H1 (cell line): Measurements from ENCODE around the gene ERLIN1. TPM values are rescaled to one million over a fixed set of nuclear protein-coding genes. Genes with fewer than 3 reads are reported as not detected.

ENCODE experiments used
- CTCF ChIA-PET: fragments of 300-600 bp; sonication (Branson Sonifier 250); formaldehyde crosslinking; loops from one replicate; lab custom pipeline; 2021; ENCODE audit not compliant: partially characterized antibody; lab: Charles Lee
- POLR2A ChIA-PET: fragments of 300-600 bp; sonication (Branson Sonifier 250); formaldehyde crosslinking; loops from one replicate; lab custom pipeline; 2021; ENCODE audit warnings: inconsistent platforms; ENCODE audit not compliant: partially characterized antibody; lab: Charles Lee
- DNase-seq, 2 experiments: peaks; one replicate each; pipeline versions ENCODE4 v3.0.0 to v3.0.0-alpha.2; 2010 to 2022; ENCODE audit warnings: low spot score in 2 of 2, low read depth in 1 of 2, mixed read lengths in 1 of 2
- FAIRE-seq: peaks from 2 replicates; lab custom pipeline; 2011; peaks lifted over from hg19 to GRCh38; lab: Jason Lieb, UNC
- H2AFZ ChIP-seq: 2 replicates; pipeline ENCODE4 v1.8.1; 2012; ENCODE audit warnings: low read length, inconsistent platforms
- H2AK5ac ChIP-seq: 2 replicates; pipeline ENCODE4 v1.6.1; 2013; ENCODE audit warnings: low read depth, low read length
- H2BK120ac ChIP-seq: replicated peaks from 2 replicates; pipeline ENCODE3; 2013; ENCODE audit warnings: low read depth, low read length, inconsistent platforms
- H2BK12ac ChIP-seq: 2 replicates; pipeline ENCODE4 v1.6.1; 2013; ENCODE audit warnings: low read depth, low read length
- H2BK15ac ChIP-seq: 2 replicates; pipeline ENCODE4 v1.6.1; 2013; ENCODE audit warnings: low read length
- H2BK20ac ChIP-seq: 2 replicates; pipeline ENCODE4 v1.6.1; 2013; ENCODE audit warnings: low read length
- H2BK5ac ChIP-seq: 2 replicates; pipeline ENCODE4 v1.6.1; 2013; ENCODE audit warnings: low read depth, low read length
- H3K14ac ChIP-seq: 2 replicates; pipeline ENCODE4 v1.6.1; 2013; ENCODE audit warnings: inconsistent platforms; ENCODE audit not compliant: insufficient read length
- H3K18ac ChIP-seq: 2 replicates; pipeline ENCODE4 v1.6.1; 2013; ENCODE audit warnings: low read length; ENCODE audit errors: extremely low read depth
- H3K23ac ChIP-seq: 2 replicates; pipeline ENCODE4 v1.6.1; 2013; ENCODE audit warnings: inconsistent platforms; ENCODE audit not compliant: insufficient read length
- H3K23me2 ChIP-seq: 2 replicates; pipeline ENCODE4 v1.6.1; 2013; ENCODE audit warnings: low read depth, low read length
- H3K27ac ChIP-seq: 2 replicates; pipeline ENCODE4 v1.6.1; 2011; ENCODE audit warnings: low read depth, low read length, inconsistent platforms
- H3K27me3 ChIP-seq, 4 experiments: replicated peaks in 1 of 4; 1 replicate in 1 of 4; 2 replicates in 3 of 4; pipeline versions ENCODE4 v1.6.1 to v1.8.1; 2011 to 2013; ENCODE audit warnings: low read length in 3 of 4, mild to moderate bottlenecking in 3 of 4, inconsistent platforms in 2 of 4, mixed read lengths in 2 of 4, moderate library complexity in 1 of 4; ENCODE audit not compliant: control insufficient read depth in 3 of 4, insufficient read depth in 3 of 4; ENCODE audit errors: extremely low read depth in 1 of 4
- H3K36me3 ChIP-seq, 4 experiments: 2 replicates each; pipeline versions ENCODE4 v1.6.1 to v1.8.1; 2011 to 2013; ENCODE audit warnings: mild to moderate bottlenecking in 4 of 4, low read length in 3 of 4, moderate library complexity in 2 of 4, control low read depth in 1 of 4, inconsistent platforms in 1 of 4; ENCODE audit not compliant: insufficient read depth in 4 of 4, control insufficient read depth in 2 of 4
- H3K4ac ChIP-seq: replicated peaks from 2 replicates; pipeline ENCODE3; 2013; ENCODE audit warnings: low read length, low read depth, mixed read lengths, inconsistent platforms; ENCODE audit not compliant: insufficient read length
- H3K4me1 ChIP-seq, 4 experiments: replicated peaks in 1 of 4; 1 replicate in 1 of 4; 2 replicates in 3 of 4; pipeline versions ENCODE4 v1.6.1 to v1.8.1; 2011 to 2013; ENCODE audit warnings: low read length in 3 of 4, inconsistent platforms in 2 of 4, mixed read lengths in 1 of 4; ENCODE audit not compliant: insufficient read depth in 4 of 4, control insufficient read depth in 3 of 4
- H3K4me2 ChIP-seq, 2 experiments: 2 replicates each; pipeline versions ENCODE4 v1.6.1 to v1.8.1; 2011 to 2013; ENCODE audit warnings: low read depth in 2 of 2, low read length in 2 of 2, control low read depth in 1 of 2, inconsistent platforms in 1 of 2, mild to moderate bottlenecking in 1 of 2; ENCODE audit not compliant: insufficient read depth in 1 of 2
- H3K4me3 ChIP-seq, 4 experiments: fragments of 200-600, 300-600 bp in 1 of 4; sonication (generic), shearing (Covaris generic), sonication (Bioruptor Twin) in 1 of 4; 2 replicates each; pipeline versions ENCODE4 v1.5.1 to v1.8.1; 2011 to 2016; ENCODE audit warnings: low read length in 4 of 4, low read depth in 3 of 4, control low read depth in 2 of 4, inconsistent platforms in 2 of 4, mild to moderate bottlenecking in 2 of 4, mixed read lengths in 1 of 4, moderate library complexity in 1 of 4; ENCODE audit not compliant: insufficient read depth in 2 of 4; ENCODE audit errors: extremely low read depth in 1 of 4
- H3K56ac ChIP-seq: replicated peaks from 2 replicates; pipeline ENCODE3; 2013; ENCODE audit warnings: low read depth, mild to moderate bottlenecking, mixed read lengths, low read length, inconsistent platforms; ENCODE audit not compliant: insufficient read length
- H3K79me1 ChIP-seq: 2 replicates; pipeline ENCODE4 v1.6.1; 2013; ENCODE audit warnings: low read depth, low read length, control low read depth
- H3K79me2 ChIP-seq, 2 experiments: 2 replicates each; pipeline versions ENCODE4 v1.6.1 to v1.8.1; 2012 to 2013; ENCODE audit warnings: low read length in 2 of 2, mild to moderate bottlenecking in 2 of 2, inconsistent platforms in 1 of 2; ENCODE audit not compliant: insufficient read depth in 2 of 2, control insufficient read depth in 1 of 2
- H3K9ac ChIP-seq, 4 experiments: replicated peaks in 1 of 4; 1 replicate in 1 of 4; 2 replicates in 3 of 4; pipeline versions ENCODE4 v1.6.1 to v1.8.1; 2011 to 2013; ENCODE audit warnings: low read depth in 3 of 4, low read length in 3 of 4, control low read depth in 2 of 4, mild to moderate bottlenecking in 2 of 4, moderate library complexity in 2 of 4, inconsistent platforms in 1 of 4; ENCODE audit errors: extremely low read depth in 1 of 4
- H3K9me3 ChIP-seq, 2 experiments: 2 replicates each; pipeline versions ENCODE4 v1.6.1 to v1.8.1; 2012 to 2013; ENCODE audit warnings: mild to moderate bottlenecking in 2 of 2, moderate library complexity in 2 of 2, control low read depth in 1 of 2, inconsistent platforms in 1 of 2, low read depth in 1 of 2, low read length in 1 of 2, mixed read lengths in 1 of 2; ENCODE audit not compliant: insufficient read depth in 2 of 2
- H4K20me1 ChIP-seq, 2 experiments: replicated peaks in 1 of 2; 2 replicates each; pipeline versions ENCODE3 to v1.8.1; 2011 to 2013; ENCODE audit warnings: inconsistent platforms in 2 of 2, low read length in 2 of 2, mild to moderate bottlenecking in 1 of 2; ENCODE audit not compliant: insufficient read depth in 2 of 2, control insufficient read depth in 1 of 2
- H4K5ac ChIP-seq: 2 replicates; pipeline ENCODE4 v1.6.1; 2013; ENCODE audit warnings: low read length, low read depth, mixed read lengths, inconsistent platforms; ENCODE audit not compliant: insufficient read length
- H4K8ac ChIP-seq: 2 replicates; pipeline ENCODE4 v1.8.0; 2013; ENCODE audit warnings: mild to moderate bottlenecking, moderate library complexity, low read length, inconsistent platforms; ENCODE audit not compliant: insufficient read depth; ENCODE audit errors: extremely low read depth
- H4K91ac ChIP-seq: replicated peaks from 2 replicates; pipeline ENCODE3; 2013; ENCODE audit warnings: low read length, mixed read lengths, inconsistent platforms; ENCODE audit not compliant: insufficient read length
- SP4 ChIP-seq: IDR thresholded peaks from 2 replicates; pipeline ENCODE4 v1.6.1; 2012; ENCODE audit warnings: low read length, inconsistent platforms
- WGBS, 2 experiments: shearing (Covaris generic) in 1 of 2; methylation state at CpG; one replicate each; pipeline versions ENCODE4 v1.1.6 to v1.1.7; 2013 to 2015; ENCODE audit warnings: low lambda C conversion rate in 2 of 2, mixed read lengths in 2 of 2, inconsistent platforms in 1 of 2, low coverage in 1 of 2, missing lambda C conversion rate in 1 of 2; ENCODE audit not compliant: insufficient replicate concordance in 2 of 2, insufficient coverage in 1 of 2, insufficient read length in 1 of 2; ENCODE audit errors: extremely low coverage in 1 of 2, missing lambda C conversion rate in 1 of 2; 5-methylcytosine and 5-hydroxymethylcytosine counted together
- polyA plus RNA-seq, 7 experiments: library from polyadenylated mRNA; depleted of rRNA in 3 of 7; stranded (reverse) in 5 of 7; unstranded in 2 of 7; fragments of >200 nt in 5 of 7; fragments of 200-250 nt in 2 of 7; gene quantifications; 1 replicate in 5 of 7; 2 replicates in 1 of 7; 4 replicates in 1 of 7; pipeline versions ENCODE4 v1.2.1 to v1.2.3, GENCODE V29; 2011 to 2013; ENCODE audit warnings: missing spikeins in 2 of 7, mixed read lengths in 2 of 7
- total RNA-seq: library from RNA; stranded (reverse); fragmentation: NEBNext Ultra II Directional; extraction: Animal tissue kit (Norgen Biotek cat#: 25700); gene quantifications from 2 replicates; pipeline ENCODE4 v1.2.1, GENCODE V29; 2021

ERLIN1 gene
- total and polyA plus RNA-seq, 2 of the 8 experiments (the other 6 are each of a cell fraction or from before 2014, with no cell fraction given): 16.5 to 32.0 TPM

GRCh38 chr10:100119726-100120125 is 66.1 kb downstream of the ERLIN1 start:
- Histone ChIP-seq H4K8ac (no peak overlapping the region), H3K18ac (no peak overlapping the region), H3K23me2 (no peaks in the 10 kb centered on the region), H3K27ac (no peak overlapping the region), H3K9me3 (no peaks in the 10 kb centered on the region), H2BK20ac (no peak overlapping the region), H3K23ac (no peak overlapping the region), H3K27me3 (no peaks in the 10 kb centered on the region), H3K4ac (no peak overlapping the region), H3K79me1 (no peaks in the 10 kb centered on the region), H3K9ac (no peak overlapping the region), H2BK5ac (no peak overlapping the region), H4K20me1 (no peaks in the 10 kb centered on the region), H3K36me3 (no peaks in the 10 kb centered on the region), H3K4me3 (no peak overlapping the region), H2BK120ac (no peak overlapping the region), H3K4me1 (no peaks in the 10 kb centered on the region), H4K5ac (no peak overlapping the region), H3K56ac (no peak overlapping the region), H4K91ac (no peak overlapping the region), H2AFZ (no peak overlapping the region), H2AK5ac (no peak overlapping the region), H3K4me2 (no peak overlapping the region), H3K14ac (no peak overlapping the region), H2BK12ac (no peak overlapping the region), H3K79me2 (no peaks in the 10 kb centered on the region), H2BK15ac (no peak overlapping the region)
- no peak for TF ChIP-seq SP4
- WGBS, 2 experiments: 82% methylated on average over 4 of the region's 4 CpGs; no CpG with 5 or more reads in 1 of the 2 experiments
- POLR2A ChIA-PET: no interaction called here
- DNase-seq (no peak), FAIRE-seq (no peak)
- CTCF ChIA-PET: interaction anchor here (0.9 to 1.9 kb wide), 3 partner anchors 8 to 303 kb away, joined by 4 to 7 read pairs (median 4); no protein-coding TSS in a partner anchor
